Neural cell (in vitro differentiated cells): Measurements from ENCODE around the gene LCOR. TPM values are rescaled to one million over a fixed set of nuclear protein-coding genes. Genes with fewer than 3 reads are reported as not detected.

ENCODE experiments used
- H2AFZ ChIP-seq: fragments of 200-600, 300-800 bp; sonication (generic), shearing (Covaris generic); 2 replicates; pipeline ENCODE4 v1.6.0; 2014; ENCODE audit warnings: low read depth, mild to moderate bottlenecking, antibody characterized with exemption, low read length, moderate library complexity
- H3F3A ChIP-seq: fragments of 200-600 bp; shearing (Covaris generic); 2 replicates; pipeline ENCODE4 v1.6.1; 2016; ENCODE audit warnings: mild to moderate bottlenecking, moderate library complexity, mixed read lengths, antibody characterized with exemption, low read length; ENCODE audit not compliant: insufficient read depth, poor library complexity, severe bottlenecking
- H3K27ac ChIP-seq: fragments of 200-600, 300-800 bp; sonication (generic), shearing (Covaris generic); 2 replicates; pipeline ENCODE4 v1.5.1; 2014; ENCODE audit warnings: mild to moderate bottlenecking, low read length, moderate library complexity
- H3K27me3 ChIP-seq: fragments of 300-800, 200-600 bp; sonication (generic), shearing (Covaris generic); 2 replicates; pipeline ENCODE4 v1.6.0; 2014; ENCODE audit warnings: mild to moderate bottlenecking, low read depth, low read length, moderate library complexity; ENCODE audit not compliant: insufficient read depth
- H3K36me3 ChIP-seq: fragments of 300-800, 200-600 bp; sonication (generic), shearing (Covaris generic); 2 replicates; pipeline ENCODE4 v1.5.1; 2014; ENCODE audit warnings: mild to moderate bottlenecking, antibody characterized with exemption, low read length, moderate library complexity; ENCODE audit not compliant: insufficient read depth
- H3K4me2 ChIP-seq: fragments of 300-800, 200-600 bp; sonication (generic), shearing (Covaris generic); 2 replicates; pipeline ENCODE4 v1.6.0; 2014; ENCODE audit warnings: mild to moderate bottlenecking, low read length
- H3K4me3 ChIP-seq: fragments of 300-800, 200-600 bp; sonication (generic), shearing (Covaris generic); 2 replicates; pipeline ENCODE4 v1.5.1; 2014; ENCODE audit warnings: mild to moderate bottlenecking, low read length, moderate library complexity
- H3K79me2 ChIP-seq: fragments of 200-600 bp; shearing (Covaris generic); replicated peaks from 2 replicates; pipeline ENCODE4 v1.6.0; 2014; ENCODE audit warnings: mild to moderate bottlenecking, low read length, moderate library complexity; ENCODE audit not compliant: insufficient read depth
- H3K9ac ChIP-seq: fragments of 300-800, 200-600 bp; sonication (generic), shearing (Covaris generic); 2 replicates; pipeline ENCODE4 v1.6.1; 2016; ENCODE audit warnings: mild to moderate bottlenecking, low read length, mixed read lengths
- H3K9me2 ChIP-seq: fragments of 200-600 bp; shearing (Covaris generic); 2 replicates; pipeline ENCODE4 v1.6.1; 2016; ENCODE audit warnings: mild to moderate bottlenecking, low read length, mixed read lengths; ENCODE audit not compliant: insufficient read depth
- H3K9me3 ChIP-seq: fragments of 200-600, 300-800 bp; sonication (generic), shearing (Covaris generic); 2 replicates; pipeline ENCODE4 v1.6.1; 2016; ENCODE audit warnings: mild to moderate bottlenecking, mixed run types, low read length, moderate library complexity, mixed read lengths
- H4K20me1 ChIP-seq: fragments of 200-600 bp; shearing (Covaris generic); 2 replicates; pipeline ENCODE4 v1.6.1; 2016; ENCODE audit warnings: mild to moderate bottlenecking, mixed run types; ENCODE audit not compliant: insufficient read depth
- EP300 ChIP-seq: fragments of 450-650 bp; conservative IDR thresholded peaks from 2 replicates; pipeline ENCODE4 v1.6.1; 2014; ENCODE audit warnings: antibody characterized with exemption, mild to moderate bottlenecking, moderate library complexity; ENCODE audit not compliant: poor library complexity, severe bottlenecking
- EZH2 ChIP-seq: fragments of 200-600, 300-800 bp; shearing (Covaris generic), sonication (generic); IDR thresholded peaks from 2 replicates; pipeline ENCODE4 v1.6.1; 2014; ENCODE audit warnings: antibody characterized with exemption, low read length, borderline replicate concordance, mild to moderate bottlenecking; ENCODE audit not compliant: insufficient read depth, poor library complexity, severe bottlenecking
- MXI1 ChIP-seq: fragments of 450-650 bp; conservative IDR thresholded peaks from 2 replicates; pipeline ENCODE4 v1.6.1; 2014; ENCODE audit warnings: antibody characterized with exemption, mild to moderate bottlenecking; ENCODE audit not compliant: poor library complexity, severe bottlenecking
- POLR2AphosphoS5 ChIP-seq: IDR thresholded peaks from 2 replicates; pipeline ENCODE4 v1.6.1; 2012
- RAD21 ChIP-seq: fragments of 450-650 bp; conservative IDR thresholded peaks from 2 replicates; pipeline ENCODE4 v1.6.1; 2014; ENCODE audit warnings: antibody characterized with exemption, mild to moderate bottlenecking, moderate library complexity
- REST ChIP-seq: IDR thresholded peaks from 2 replicates; pipeline ENCODE4 v1.6.1; 2012; ENCODE audit warnings: borderline replicate concordance
- SMC3 ChIP-seq: fragments of 450-650 bp; conservative IDR thresholded peaks from 2 replicates; pipeline ENCODE4 v1.6.1; 2014; ENCODE audit warnings: antibody characterized with exemption, mild to moderate bottlenecking, moderate library complexity; ENCODE audit not compliant: poor library complexity
- TAF1 ChIP-seq: IDR thresholded peaks from 2 replicates; pipeline ENCODE4 v1.6.1; 2012; ENCODE audit warnings: low read depth
- polyA plus RNA-seq: library from polyadenylated mRNA; depleted of rRNA; stranded (reverse); fragments of >200 nt; gene quantifications from 2 replicates; pipeline ENCODE4 v1.2.3, GENCODE V29; 2014
- TF ChIP-seq, protein P1 (sequence below): fragments of 450-650 bp; IDR thresholded peaks from 2 replicates; pipeline ENCODE4 v1.5.1; 2014; ENCODE audit warnings: antibody characterized with exemption, mild to moderate bottlenecking, moderate library complexity; ENCODE audit not compliant: poor library complexity, severe bottlenecking

Gene LCOR
- polyA plus RNA-seq, 1 donor from 2014 or later: 61.1 TPM

- no peak for TF ChIP-seq REST
- no peak for TF ChIP-seq SMC3
- TF ChIP-seq RAD21: no peak
- TF ChIP-seq, protein P1, sequence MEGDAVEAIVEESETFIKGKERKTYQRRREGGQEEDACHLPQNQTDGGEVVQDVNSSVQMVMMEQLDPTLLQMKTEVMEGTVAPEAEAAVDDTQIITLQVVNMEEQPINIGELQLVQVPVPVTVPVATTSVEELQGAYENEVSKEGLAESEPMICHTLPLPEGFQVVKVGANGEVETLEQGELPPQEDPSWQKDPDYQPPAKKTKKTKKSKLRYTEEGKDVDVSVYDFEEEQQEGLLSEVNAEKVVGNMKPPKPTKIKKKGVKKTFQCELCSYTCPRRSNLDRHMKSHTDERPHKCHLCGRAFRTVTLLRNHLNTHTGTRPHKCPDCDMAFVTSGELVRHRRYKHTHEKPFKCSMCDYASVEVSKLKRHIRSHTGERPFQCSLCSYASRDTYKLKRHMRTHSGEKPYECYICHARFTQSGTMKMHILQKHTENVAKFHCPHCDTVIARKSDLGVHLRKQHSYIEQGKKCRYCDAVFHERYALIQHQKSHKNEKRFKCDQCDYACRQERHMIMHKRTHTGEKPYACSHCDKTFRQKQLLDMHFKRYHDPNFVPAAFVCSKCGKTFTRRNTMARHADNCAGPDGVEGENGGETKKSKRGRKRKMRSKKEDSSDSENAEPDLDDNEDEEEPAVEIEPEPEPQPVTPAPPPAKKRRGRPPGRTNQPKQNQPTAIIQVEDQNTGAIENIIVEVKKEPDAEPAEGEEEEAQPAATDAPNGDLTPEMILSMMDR: no peak
- no peak for TF ChIP-seq EZH2
- no peak for TF ChIP-seq TAF1
- no peak for TF ChIP-seq POLR2AphosphoS5
- TF ChIP-seq MXI1: no peak
- TF ChIP-seq EP300: no peak
- H2AFZ ChIP-seq: no peak overlapping the region
- peaks cover 5% of the 10 kb centered on the region for H3K36me3 ChIP-seq
- no peaks in the 10 kb centered on the region for H4K20me1 ChIP-seq
- H3F3A ChIP-seq: no peaks in the 10 kb centered on the region
- no peaks in the 10 kb centered on the region for H3K9me3 ChIP-seq
- H3K9ac ChIP-seq: no peak overlapping the region
- no peaks in the 10 kb centered on the region for H3K9me2 ChIP-seq
- no peaks in the 10 kb centered on the region for H3K27me3 ChIP-seq
- H3K79me2 ChIP-seq: peaks cover 37% of the 10 kb centered on the region
- no peak overlapping the region for H3K27ac ChIP-seq
- H3K4me2 ChIP-seq: no peak overlapping the region
- no peak overlapping the region for H3K4me3 ChIP-seq
Measured at GRCh38 chr10:96924861-96925260, 92.8 kb downstream of the LCOR start.

DNA sequence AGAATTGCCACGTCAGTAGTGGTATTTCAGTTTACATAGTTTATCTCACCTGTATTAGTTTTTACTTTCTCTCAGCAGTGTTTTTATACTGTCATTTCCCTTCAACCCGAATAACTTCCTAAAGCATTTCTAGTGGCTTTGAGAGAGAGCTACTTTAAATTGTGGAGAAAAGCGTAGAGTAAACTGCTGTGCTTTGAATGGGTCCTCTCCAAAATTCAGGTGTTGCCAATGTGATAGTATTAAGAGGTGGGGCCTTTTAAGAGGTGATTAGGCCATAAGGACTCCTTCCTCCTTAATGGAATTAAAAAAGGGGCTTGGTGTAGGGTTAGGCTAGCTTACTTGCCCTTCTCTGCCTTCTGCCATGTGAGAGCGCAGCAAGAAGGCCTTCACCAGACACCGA lies 98.4 kb downstream of the LCOR start:
- H3K4me3 ChIP-seq: no peak overlapping the region
- peaks cover 28% of the 10 kb centered on the region for H3K79me2 ChIP-seq
- H3K27ac ChIP-seq: no peak overlapping the region
- H4K20me1 ChIP-seq: no peaks in the 10 kb centered on the region
- no peaks in the 10 kb centered on the region for H3K27me3 ChIP-seq
- H3K4me2 ChIP-seq: no peak overlapping the region
- H3K36me3 ChIP-seq: peaks cover 5% of the 10 kb centered on the region
- H3K9me2 ChIP-seq: no peaks in the 10 kb centered on the region
- TF ChIP-seq EP300 (no peak), REST (no peak), EZH2 (no peak), RAD21 (no peak)
- TF ChIP-seq, protein P1: no peak
- H3K9me3 ChIP-seq: no peaks in the 10 kb centered on the region
- no peaks in the 10 kb centered on the region for H3F3A ChIP-seq
- H2AFZ ChIP-seq: no peak overlapping the region
- no peak overlapping the region for H3K9ac ChIP-seq
